GM12878 (cell line): ENCODE results near the gene PLXNA4. TPM values are rescaled to one million over a fixed set of nuclear protein-coding genes. Genes with fewer than 3 reads are reported as not detected.

Experiments used
- ATAC-seq: fragments of 200-7000 bp; cut with Tn5 transposase; 3 replicates; pipeline ENCODE4 v1.9.1; 2020; ENCODE audit warnings: mild to moderate bottlenecking, moderate library complexity
- BruUV-seq: library from RNA; stranded (reverse); fragments of 400-500 nt; replicated peaks from 2 replicates; lab custom pipeline; 2021; lab: Mats Ljungman, UMichigan
- CTCF ChIA-PET: fragments of 300-600 bp; sonication (Branson Sonifier 250); formaldehyde crosslinking; extraction: SDS; loops from one replicate; lab custom pipeline; 2021; ENCODE audit warnings: inconsistent platforms; lab: Yijun Ruan, JAX
- POLR2A ChIA-PET: fragments of 350-600 bp; formaldehyde crosslinking; extraction: SDS; loops from one replicate; lab custom pipeline; 2021; ENCODE audit warnings: inconsistent platforms; lab: Charles Lee
- RAD21 ChIA-PET: fragments of 300-600 bp; sonication (Branson Sonifier 250); formaldehyde crosslinking; loops from one replicate; lab custom pipeline; 2023; ENCODE audit warnings: antibody characterized with exemption; ENCODE audit not compliant: unreplicated experiment; lab: Charles Lee
- SMC1A ChIA-PET: fragments of 300-600 bp; sonication (Branson Sonifier 250); formaldehyde crosslinking; loops from one replicate; lab custom pipeline; 2023; ENCODE audit not compliant: unreplicated experiment, uncharacterized antibody; lab: Charles Lee
- DNase-seq: peaks from one replicate; pipeline ENCODE4 v3.0.0-alpha.2; 2011; ENCODE audit warnings: low read depth, low spot score
- FAIRE-seq: peaks from 3 replicates; lab custom pipeline; 2011; peaks lifted over from hg19 to GRCh38; lab: Jason Lieb, UNC
- H2AFZ ChIP-seq: 2 replicates; pipeline ENCODE4 v1.6.0; 2011; ENCODE audit warnings: low read depth, low read length, control low read depth; ENCODE audit not compliant: control insufficient read depth
- H3K27ac ChIP-seq: 2 replicates; pipeline ENCODE4 v1.5.1; 2011; ENCODE audit warnings: control low read depth; ENCODE audit not compliant: control insufficient read depth, insufficient read depth
- H3K27me3 ChIP-seq, 2 experiments: replicated peaks in 1 of 2; 2 replicates each; pipeline versions ENCODE4 v1.6.0 to v1.6.1; 2011; ENCODE audit warnings: low read length in 1 of 2; ENCODE audit not compliant: control insufficient read depth in 2 of 2, insufficient read depth in 2 of 2
- H3K36me3 ChIP-seq, 2 experiments: 2 replicates each; pipeline ENCODE4 v1.5.1; 2011; ENCODE audit warnings: low read length in 1 of 2; ENCODE audit not compliant: control insufficient read depth in 2 of 2, insufficient read depth in 2 of 2
- H3K4me1 ChIP-seq: 2 replicates; pipeline ENCODE4 v1.6.1; 2011; ENCODE audit warnings: mild to moderate bottlenecking, low read length, moderate library complexity, mixed read lengths; ENCODE audit not compliant: control insufficient read depth, insufficient read depth
- H3K4me2 ChIP-seq: 2 replicates; pipeline ENCODE4 v1.6.0; 2011; ENCODE audit warnings: control low read depth; ENCODE audit not compliant: control insufficient read depth, insufficient read depth
- H3K4me3 ChIP-seq: fragments of 200-600 bp; sonication (generic); 2 replicates; pipeline ENCODE4 v1.5.1; 2016
- H3K79me2 ChIP-seq: 2 replicates; pipeline ENCODE4 v1.6.0; 2011; ENCODE audit warnings: low read length; ENCODE audit not compliant: control insufficient read depth, insufficient read depth
- H3K9ac ChIP-seq: 2 replicates; pipeline ENCODE4 v1.8.0; 2011; ENCODE audit warnings: low read length, control low read depth, mixed read lengths; ENCODE audit not compliant: control insufficient read depth, insufficient read depth
- H3K9me3 ChIP-seq: replicated peaks from 3 replicates; pipeline ENCODE4 v1.5.1; 2011; ENCODE audit warnings: mild to moderate bottlenecking, low read length; ENCODE audit not compliant: control insufficient read depth, insufficient read depth
- H4K20me1 ChIP-seq: 2 replicates; pipeline ENCODE4 v1.6.0; 2011; ENCODE audit not compliant: control insufficient read depth, insufficient read depth
- EGR1 ChIP-seq, 2 experiments: IDR thresholded peaks; 1 replicate in 1 of 2; 2 replicates in 1 of 2; pipeline ENCODE4 v1.6.1; 2011 to 2012; ENCODE audit warnings: low read depth in 2 of 2, low read length in 2 of 2, borderline replicate concordance in 1 of 2, mild to moderate bottlenecking in 1 of 2, moderate library complexity in 1 of 2
- NFYB ChIP-seq: IDR thresholded peaks from 2 replicates; pipeline ENCODE4 v1.6.1; 2011; ENCODE audit warnings: low read depth, mild to moderate bottlenecking, low read length, improper control_type of control experiment, moderate library complexity; ENCODE audit not compliant: insufficient read depth
- TAF1 ChIP-seq: IDR thresholded peaks from 2 replicates; pipeline ENCODE4 v1.6.1; 2011; ENCODE audit warnings: mild to moderate bottlenecking, low read depth, low read length, borderline replicate concordance
- WGBS: methylation state at CpG from one replicate; pipeline ENCODE4 v1.1.6; 2016; ENCODE audit warnings: low lambda C conversion rate; ENCODE audit not compliant: insufficient replicate concordance, insufficient coverage; ENCODE audit errors: missing lambda C conversion rate; 5-methylcytosine and 5-hydroxymethylcytosine counted together
- in situ Hi-C: fragments of 300-500 bp; cut with MboI; formaldehyde crosslinking; loops from 9 replicates; pipeline ENCODE4 v1.14.3; 2018; ENCODE audit warnings: mixed read lengths
- intact Hi-C: fragments of 100-400 bp; cut with micrococcal nuclease; formaldehyde crosslinking; loops from one replicate; pipeline ENCODE4 v1.14.2; 2022; ENCODE audit not compliant: unreplicated experiment
- polyA plus RNA-seq, 11 experiments: library from polyadenylated mRNA; depleted of rRNA in 4 of 11; unstranded in 6 of 11; stranded (reverse) in 5 of 11; fragments of >200 nt; fragmentation: Nextera tagmentation in 4 of 11; fragmentation: Illumina TruSeq in 1 of 11; extraction: Ambion mirVana in 4 of 11; extraction: Trizol in 1 of 11; gene quantifications; 1 replicate in 1 of 11; 2 replicates in 10 of 11; pipeline versions ENCODE4 v1.2.1 to v1.2.3, GENCODE V29; 2011 to 2016; ENCODE audit warnings: inconsistent platforms in 2 of 11, missing spikeins in 2 of 11, low read depth in 1 of 11
- total RNA-seq, 4 experiments: library from RNA; depleted of rRNA in 3 of 4; stranded (reverse); fragments of >200 nt in 3 of 4; fragmentation: Illumina TruSeq in 1 of 4; extraction: Trizol in 1 of 4; gene quantifications; 2 replicates each; pipeline versions ENCODE4 v1.2.1 to v1.2.3, GENCODE V29; 2013 to 2021
- TF ChIP-seq, protein P1 (sequence below), 3 experiments: IDR thresholded peaks in 2 of 3; conservative IDR thresholded peaks in 1 of 3; 2 replicates each; pipeline ENCODE4 v1.5.1; 2011; ENCODE audit warnings: low read depth in 3 of 3, low read length in 3 of 3, mild to moderate bottlenecking in 3 of 3, control low read depth in 2 of 3, moderate library complexity in 2 of 3, inconsistent platforms in 1 of 3, mixed read lengths in 1 of 3; ENCODE audit not compliant: control insufficient read depth in 2 of 3, insufficient read depth in 1 of 3; ENCODE audit errors: extremely low read depth in 1 of 3

Gene PLXNA4
- total and polyA plus RNA-seq, 10 of the 15 experiments (the other 5 are each of a cell fraction or from before 2014, with no cell fraction given), result 0.03 TPM; not detected in 9

DNA sequence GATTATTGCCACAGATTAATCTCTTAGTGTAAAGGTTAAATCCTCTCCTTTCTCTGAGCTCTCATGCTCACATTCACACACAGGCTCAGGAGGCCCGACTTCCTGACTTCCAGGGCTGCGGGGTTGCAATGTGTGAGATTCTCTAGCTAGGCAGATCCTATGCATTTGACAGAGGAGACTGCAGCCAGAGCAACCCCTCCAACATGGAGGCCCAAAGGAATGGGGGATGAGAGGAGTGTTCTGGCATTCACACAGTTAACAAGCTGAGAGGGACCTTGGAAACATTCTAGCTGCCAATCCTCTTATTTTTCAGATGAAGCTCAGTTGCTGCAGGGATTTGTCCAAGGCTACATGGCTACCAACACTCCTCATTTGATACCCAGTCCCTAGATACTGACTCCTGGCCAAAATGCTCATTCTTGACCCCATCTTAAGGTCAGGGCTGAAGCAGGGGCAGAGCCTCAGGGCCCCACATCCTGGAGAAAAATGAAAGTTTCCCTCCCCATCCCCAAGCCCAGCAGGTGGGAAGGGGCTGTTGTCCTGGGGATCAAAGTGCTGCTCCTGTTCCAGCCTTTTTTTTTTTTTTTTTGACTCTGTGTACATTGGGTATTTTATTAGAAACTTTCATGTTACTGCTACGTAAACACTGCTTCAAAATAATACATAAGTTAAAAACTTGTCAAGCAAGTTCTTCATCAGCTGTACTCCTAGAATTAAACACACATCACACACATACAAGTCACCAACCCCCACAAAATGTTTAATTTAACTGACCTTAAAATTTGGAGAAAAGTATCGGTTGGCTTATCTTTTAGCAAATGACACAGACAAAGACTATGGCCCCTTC, 325.6 kb downstream of the PLXNA4 start:
- TF ChIP-seq NFYB (no peak), EGR1 (IDR thresholded peaks at IDR 0.05; ENCODE audit: borderline replicate concordance in 1 of 2, low read depth in 2 of 2, low read length in 2 of 2) (no peak)
- FAIRE-seq, result no peak
- no peak overlapping the region for H3K27ac ChIP-seq
- H3K9ac ChIP-seq, result no peak overlapping the region
- no peak overlapping the region for H3K4me3 ChIP-seq
- no peaks in the 10 kb centered on the region for H3K4me1 ChIP-seq
- no peaks in the 10 kb centered on the region for H4K20me1 ChIP-seq
- RAD21 ChIA-PET, result no interaction called here
- H3K27me3 ChIP-seq, result no peaks in the 10 kb centered on the region; a peak in 1 of 4 replicates
- no peak for ATAC-seq
- SMC1A ChIA-PET, result no interaction called here
- in situ Hi-C loops, result no loop called here
- no peak overlapping the region for H3K4me2 ChIP-seq
- POLR2A ChIA-PET, result no interaction called here
- DNase-seq, result no peak
- H2AFZ ChIP-seq, result no peak overlapping the region
- BruUV-seq, result no TSS peak
- no peaks in the 10 kb centered on the region for H3K9me3 ChIP-seq
- H3K36me3 ChIP-seq, result no peaks in the 10 kb centered on the region
- H3K79me2 ChIP-seq, result no peaks in the 10 kb centered on the region
- WGBS, result 8% methylated on average over 4 of the region's 4 CpGs
- intact Hi-C loops, result loop anchor here (10.0 kb wide), 1 partner anchor 556 kb away; no protein-coding TSS in a partner anchor
- CTCF ChIA-PET, result interaction anchor here (0.7 kb wide), 1 partner anchor 357 kb away, joined by 3 read pairs; no protein-coding TSS in a partner anchor

DNA sequence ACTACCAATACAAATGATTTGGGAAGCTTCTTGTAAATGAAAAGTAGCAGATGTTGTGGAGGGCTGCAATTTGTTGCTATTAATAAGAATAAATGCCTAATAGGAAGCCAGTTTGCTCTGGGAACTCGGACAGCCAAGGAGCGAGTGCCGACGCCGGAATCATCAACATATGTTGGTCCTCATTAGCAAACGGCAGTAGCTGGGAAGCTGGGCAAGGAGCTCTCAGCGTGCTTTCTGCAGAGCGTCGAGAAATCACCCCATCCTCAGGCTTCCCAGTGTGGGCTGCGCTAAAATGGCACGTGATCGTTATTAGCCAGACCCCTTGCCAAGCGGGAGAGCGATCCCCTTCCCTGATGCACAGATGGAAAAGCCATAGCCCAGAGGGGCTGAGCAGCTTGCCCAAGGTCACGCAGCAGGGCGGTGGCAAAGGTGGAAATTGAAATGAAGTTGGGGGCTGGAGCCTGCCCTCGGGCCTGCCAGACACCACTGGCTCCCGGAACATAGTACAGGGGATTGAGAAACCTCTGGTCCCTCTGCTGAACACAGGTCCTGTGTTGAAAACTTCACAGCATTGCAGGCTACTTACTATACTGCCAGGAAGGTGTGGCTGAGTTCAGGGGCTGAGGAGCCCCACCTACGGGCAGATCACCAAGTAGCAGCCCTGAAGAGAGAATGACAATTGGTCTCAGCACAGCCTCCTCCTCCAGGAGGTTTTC, 326.9 kb downstream of the PLXNA4 start:
- 48% methylated on average over 19 of the region's 19 CpGs for WGBS
- SMC1A ChIA-PET, result interaction anchor here (1.5 kb wide), 1 partner anchor 304 kb away, joined by 3 read pairs; no protein-coding TSS in a partner anchor
- Histone ChIP-seq H2AFZ (no peak overlapping the region), H3K9me3 (no peaks in the 10 kb centered on the region; the same call in 2 of the 3 replicates), H3K36me3 (no peaks in the 10 kb centered on the region), H3K27me3 (no peaks in the 10 kb centered on the region), H3K4me2 (no peak overlapping the region), H3K4me3 (no peak overlapping the region), H3K9ac (no peak overlapping the region), H3K27ac (no peak overlapping the region), H3K79me2 (no peaks in the 10 kb centered on the region), H3K4me1 (no peaks in the 10 kb centered on the region), H4K20me1 (no peaks in the 10 kb centered on the region)
- in situ Hi-C loops (no loop called here), intact Hi-C loops (no loop called here)
- RAD21 ChIA-PET, result no interaction called here
- no peak for DNase-seq
- FAIRE-seq, result no peak
- ATAC-seq, result peak; percentile 40; the same call in 1 of the 3 replicates
- TF ChIP-seq TAF1, result no peak
- TF ChIP-seq, protein P1, sequence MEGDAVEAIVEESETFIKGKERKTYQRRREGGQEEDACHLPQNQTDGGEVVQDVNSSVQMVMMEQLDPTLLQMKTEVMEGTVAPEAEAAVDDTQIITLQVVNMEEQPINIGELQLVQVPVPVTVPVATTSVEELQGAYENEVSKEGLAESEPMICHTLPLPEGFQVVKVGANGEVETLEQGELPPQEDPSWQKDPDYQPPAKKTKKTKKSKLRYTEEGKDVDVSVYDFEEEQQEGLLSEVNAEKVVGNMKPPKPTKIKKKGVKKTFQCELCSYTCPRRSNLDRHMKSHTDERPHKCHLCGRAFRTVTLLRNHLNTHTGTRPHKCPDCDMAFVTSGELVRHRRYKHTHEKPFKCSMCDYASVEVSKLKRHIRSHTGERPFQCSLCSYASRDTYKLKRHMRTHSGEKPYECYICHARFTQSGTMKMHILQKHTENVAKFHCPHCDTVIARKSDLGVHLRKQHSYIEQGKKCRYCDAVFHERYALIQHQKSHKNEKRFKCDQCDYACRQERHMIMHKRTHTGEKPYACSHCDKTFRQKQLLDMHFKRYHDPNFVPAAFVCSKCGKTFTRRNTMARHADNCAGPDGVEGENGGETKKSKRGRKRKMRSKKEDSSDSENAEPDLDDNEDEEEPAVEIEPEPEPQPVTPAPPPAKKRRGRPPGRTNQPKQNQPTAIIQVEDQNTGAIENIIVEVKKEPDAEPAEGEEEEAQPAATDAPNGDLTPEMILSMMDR (IDR thresholded peaks at IDR 0.05 in 2 of 3, conservative IDR thresholded peaks at IDR 0.05 in 1 of 3; ENCODE audit: control insufficient read depth in 2 of 3, extremely low read depth in 1 of 3, insufficient read depth in 1 of 3, low read depth in 3 of 3, low read length in 3 of 3), result peak; percentile 7 to 20 (median 17); a peak in 2 of 6 replicates
- CTCF ChIA-PET, result no interaction called here
- BruUV-seq, result no TSS peak
- POLR2A ChIA-PET, result no interaction called here
